ENCODE data around the gene NUS1. TPM values are rescaled to one million over a fixed set of nuclear protein-coding genes. Genes with fewer than 3 reads are reported as not detected.
"Not testable (repeated sequence)": the region's sequence is repeated elsewhere in the genome, so short reads cannot be mapped to it uniquely, and the experiment has no call there.

The NUS1 gene
- total RNA-seq, 1 donor from 2014 or later = 26.5 TPM

- DNase-seq (ENCODE audit: low spot score) = no peak
Measured at GRCh38 chr6:117711369-117711768, 36.1 kb downstream of the NUS1 start.

- DNase-seq (ENCODE audit: low spot score) = no peak
Measured at GRCh38 chr6:117718895-117719294, 43.6 kb downstream of the NUS1 start.

- DNase-seq (ENCODE audit: low spot score) = not testable (repeated sequence)
Measured at GRCh38 chr6:117721520-117721919, 46.3 kb downstream of the NUS1 start.

GRCh38 chr6:117728626-117729025, 53.4 kb downstream of the NUS1 start:
- no peak for DNase-seq (ENCODE audit: low spot score)

- no peak for DNase-seq (ENCODE audit: low spot score)
Measured at GRCh38 chr6:117729613-117730012, 54.3 kb downstream of the NUS1 start.

- no peak for DNase-seq (ENCODE audit: low spot score)
Measured at GRCh38 chr6:117733341-117733740, 58.1 kb downstream of the NUS1 start.

- DNase-seq (ENCODE audit: low spot score) = no peak
Measured at GRCh38 chr6:117739869-117740268, 64.6 kb downstream of the NUS1 start.

GRCh38 chr6:117740605-117741004, 65.3 kb downstream of the NUS1 start:
- DNase-seq (ENCODE audit: low spot score) = no peak

- not testable (repeated sequence) for DNase-seq (ENCODE audit: low spot score)
Measured at GRCh38 chr6:117750675-117751074, 75.4 kb downstream of the NUS1 start.

Other genes starting within 250 kb of the NUS1 start
- 0.12 TPM for gene ROS1, start 249.5 kb upstream of the NUS1 start, total RNA-seq
- gene DCBLD1, start 192.8 kb upstream of the NUS1 start, total RNA-seq = 11.7 TPM
- 20.9 TPM for gene GOPC, start 73.0 kb upstream of the NUS1 start, total RNA-seq
- 1.1 TPM for gene SLC35F1, start 231.8 kb downstream of the NUS1 start, total RNA-seq

All from mucosa of gallbladder (tissue), 1 donor.